Measurements from ENCODE around the gene NHLH2. TPM values are rescaled to one million over a fixed set of nuclear protein-coding genes. Genes with fewer than 3 reads are reported as not detected.

Gene NHLH2
- total RNA-seq, 1 experiment from 2014 or later = not detected

DNA sequence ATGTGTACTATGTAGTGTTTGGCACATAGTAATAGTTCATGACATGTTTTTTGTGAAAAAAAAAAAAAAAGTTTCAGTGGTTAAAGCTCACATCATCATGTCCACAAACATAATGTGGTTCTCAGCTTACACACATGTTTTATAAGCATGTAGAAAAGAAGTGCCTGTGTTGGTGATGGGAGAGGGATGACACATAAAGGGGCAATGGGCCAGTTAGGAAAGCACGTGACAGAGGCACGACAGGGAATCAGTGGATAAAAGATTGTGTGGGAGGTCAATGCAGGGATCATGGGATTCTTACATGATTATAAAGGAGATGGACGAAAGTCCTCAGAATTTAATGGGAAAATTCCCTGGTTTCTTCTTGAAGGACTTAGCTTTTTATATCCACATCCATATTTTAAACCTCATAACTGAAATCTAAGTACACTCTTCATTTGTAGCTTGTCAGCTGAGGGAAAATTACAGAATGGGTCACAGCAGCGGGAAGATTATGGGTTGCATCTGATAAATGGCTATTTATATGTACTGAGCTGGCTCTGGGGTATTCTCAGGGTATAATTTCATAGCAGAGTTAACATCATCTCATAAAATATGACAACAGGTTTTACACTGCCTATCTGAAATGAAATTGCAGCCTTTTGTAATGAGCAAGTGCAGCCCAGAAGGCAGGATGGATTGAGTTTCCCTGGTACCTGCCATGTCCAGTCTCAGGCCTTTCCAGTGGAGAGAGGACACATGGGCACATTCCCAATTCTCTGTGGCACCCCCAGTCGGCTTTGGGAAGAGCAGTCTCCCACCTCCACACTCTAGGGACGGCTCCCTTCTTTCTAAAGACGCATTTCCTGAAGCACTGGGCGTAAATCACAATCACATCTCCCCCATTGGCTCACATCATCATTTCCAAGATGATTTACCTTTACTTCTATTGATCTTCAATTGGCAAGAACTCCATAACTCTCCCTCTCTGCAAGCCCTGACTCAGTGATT, 42.3 kb upstream of the NHLH2 start:
- no peaks in the 10 kb centered on the region for H3K4me1 Mint-ChIP-seq (ENCODE audit: low read depth, unreplicated experiment)
- H3K4me3 ChIP-seq (ENCODE audit: low read depth, low read length) = no peak overlapping the region
- CTCF ChIA-PET = interaction anchor here (0.6 kb wide), 1 partner anchor 116 kb away, joined by 6 read pairs; no protein-coding TSS in a partner anchor
- no peaks in the 10 kb centered on the region for H3K27me3 ChIP-seq (replicated peaks; ENCODE audit: control insufficient read depth, insufficient read depth, low read length)
- no peaks in the 10 kb centered on the region for H3K36me3 Mint-ChIP-seq (ENCODE audit: insufficient read depth, unreplicated experiment)
- H3K9me3 ChIP-seq = no peaks in the 10 kb centered on the region
- POLR2A ChIA-PET = no interaction called here
- no peak overlapping the region for H3K4me3 Mint-ChIP-seq (ENCODE audit: unreplicated experiment)
- H3K27ac Mint-ChIP-seq (ENCODE audit: unreplicated experiment) = no peak overlapping the region
- no peaks in the 10 kb centered on the region for H3K36me3 ChIP-seq (ENCODE audit: control insufficient read depth, insufficient read depth, low read length)
- H3K27me3 Mint-ChIP-seq (ENCODE audit: insufficient read depth, unreplicated experiment) = no peaks in the 10 kb centered on the region
- DNase-seq = no peak
- intact Hi-C loops (cut with micrococcal nuclease; ENCODE audit: unreplicated experiment) = no loop called here
- no TSS peak for BruUV-seq (replicated peaks)
- no peaks in the 10 kb centered on the region for H3K9me3 Mint-ChIP-seq (ENCODE audit: unreplicated experiment)
- H3K4me1 ChIP-seq = no peaks in the 10 kb centered on the region
- TF ChIP-seq, protein P1, sequence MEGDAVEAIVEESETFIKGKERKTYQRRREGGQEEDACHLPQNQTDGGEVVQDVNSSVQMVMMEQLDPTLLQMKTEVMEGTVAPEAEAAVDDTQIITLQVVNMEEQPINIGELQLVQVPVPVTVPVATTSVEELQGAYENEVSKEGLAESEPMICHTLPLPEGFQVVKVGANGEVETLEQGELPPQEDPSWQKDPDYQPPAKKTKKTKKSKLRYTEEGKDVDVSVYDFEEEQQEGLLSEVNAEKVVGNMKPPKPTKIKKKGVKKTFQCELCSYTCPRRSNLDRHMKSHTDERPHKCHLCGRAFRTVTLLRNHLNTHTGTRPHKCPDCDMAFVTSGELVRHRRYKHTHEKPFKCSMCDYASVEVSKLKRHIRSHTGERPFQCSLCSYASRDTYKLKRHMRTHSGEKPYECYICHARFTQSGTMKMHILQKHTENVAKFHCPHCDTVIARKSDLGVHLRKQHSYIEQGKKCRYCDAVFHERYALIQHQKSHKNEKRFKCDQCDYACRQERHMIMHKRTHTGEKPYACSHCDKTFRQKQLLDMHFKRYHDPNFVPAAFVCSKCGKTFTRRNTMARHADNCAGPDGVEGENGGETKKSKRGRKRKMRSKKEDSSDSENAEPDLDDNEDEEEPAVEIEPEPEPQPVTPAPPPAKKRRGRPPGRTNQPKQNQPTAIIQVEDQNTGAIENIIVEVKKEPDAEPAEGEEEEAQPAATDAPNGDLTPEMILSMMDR (IDR thresholded peaks at IDR 0.05; ENCODE audit: insufficient read depth in 1 of 2, low read depth in 1 of 2, low read length in 1 of 2, severe bottlenecking in 1 of 2, unreplicated experiment in 1 of 2) = no peak

DNA sequence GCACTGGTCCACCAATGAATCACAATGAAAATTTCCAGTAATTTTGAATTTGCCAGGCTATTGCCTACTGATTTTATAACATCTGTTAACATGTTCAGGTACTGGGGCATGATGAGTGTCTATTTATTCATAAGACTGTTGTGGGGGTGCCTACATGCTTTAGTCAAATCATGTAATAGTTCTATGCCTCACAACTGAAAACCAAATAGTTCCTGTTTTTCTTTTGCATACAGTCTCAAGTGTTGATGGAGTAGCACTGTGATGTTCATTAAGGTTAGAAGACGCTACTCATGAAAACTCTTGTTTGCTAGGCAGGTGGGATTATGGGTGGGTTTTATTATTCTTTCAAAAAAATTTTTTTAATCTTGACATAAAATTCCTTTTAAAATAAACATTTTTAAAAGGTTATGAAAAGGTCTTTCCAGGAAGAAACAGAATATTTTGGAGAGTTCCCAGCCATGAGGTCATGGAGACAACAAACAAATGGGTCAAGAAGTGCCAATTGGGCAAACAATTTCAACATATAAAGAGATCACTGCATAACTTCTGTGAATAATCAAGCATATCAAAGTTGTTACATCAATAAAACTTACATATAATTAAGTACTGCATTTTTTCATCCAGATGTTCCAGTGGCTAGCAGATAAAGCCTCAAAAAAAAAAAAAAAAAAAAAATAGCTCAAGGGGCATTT, 40.2 kb upstream of the NHLH2 start:
- CTCF ChIA-PET = no interaction called here

DNA sequence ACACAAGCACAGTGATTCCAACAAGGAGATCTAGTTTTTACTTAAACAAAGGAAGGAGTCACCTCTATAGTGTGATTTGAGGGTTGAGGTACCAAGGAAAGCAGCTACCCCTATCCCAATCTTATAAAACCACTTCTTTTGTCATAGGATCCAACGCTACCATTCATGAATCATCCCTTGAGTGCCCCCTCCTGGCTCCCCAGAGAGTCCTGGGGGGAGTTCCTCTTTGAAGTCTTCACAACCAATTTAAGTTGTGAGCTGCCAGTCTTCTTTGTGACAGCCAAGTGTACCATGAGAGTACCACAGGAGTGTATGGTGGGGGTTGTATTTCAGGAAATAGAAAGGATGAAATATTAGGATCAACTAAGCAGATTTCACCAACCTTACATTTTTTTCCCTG, 39.1 kb upstream of the NHLH2 start:
- Mint-ChIP-seq H3K4me3 (ENCODE audit: unreplicated experiment) (no peak overlapping the region), H3K36me3 (ENCODE audit: insufficient read depth, unreplicated experiment) (no peaks in the 10 kb centered on the region), H3K9me3 (ENCODE audit: unreplicated experiment) (no peaks in the 10 kb centered on the region), H3K27me3 (ENCODE audit: insufficient read depth, unreplicated experiment) (no peaks in the 10 kb centered on the region), H3K4me1 (ENCODE audit: low read depth, unreplicated experiment) (no peaks in the 10 kb centered on the region), H3K27ac (ENCODE audit: unreplicated experiment) (no peak overlapping the region)
- DNase-seq = no peak
- ChIA-PET POLR2A (no interaction called here), CTCF (no interaction called here)
- H3K36me3 ChIP-seq (ENCODE audit: control insufficient read depth, insufficient read depth, low read length) = no peaks in the 10 kb centered on the region
- TF ChIP-seq, protein P1 (IDR thresholded peaks at IDR 0.05; ENCODE audit: insufficient read depth in 1 of 2, low read depth in 1 of 2, low read length in 1 of 2, severe bottlenecking in 1 of 2, unreplicated experiment in 1 of 2) = no peak
- intact Hi-C loops (cut with micrococcal nuclease; ENCODE audit: unreplicated experiment) = no loop called here
- H3K4me1 ChIP-seq = no peaks in the 10 kb centered on the region
- no TSS peak for BruUV-seq (replicated peaks)
- H3K27me3 ChIP-seq (replicated peaks; ENCODE audit: control insufficient read depth, insufficient read depth, low read length) = no peaks in the 10 kb centered on the region
- no peaks in the 10 kb centered on the region for H3K9me3 ChIP-seq
- no peak overlapping the region for H3K4me3 ChIP-seq (ENCODE audit: low read depth, low read length)

More for the DNA sequence above, 40.2 kb upstream of the NHLH2 start:
- Mint-ChIP-seq H3K36me3 (ENCODE audit: insufficient read depth, unreplicated experiment) (no peaks in the 10 kb centered on the region), H3K27me3 (ENCODE audit: insufficient read depth, unreplicated experiment) (no peaks in the 10 kb centered on the region), H3K9me3 (ENCODE audit: unreplicated experiment) (no peaks in the 10 kb centered on the region), H3K4me3 (ENCODE audit: unreplicated experiment) (no peak overlapping the region), H3K27ac (ENCODE audit: unreplicated experiment) (no peak overlapping the region), H3K4me1 (ENCODE audit: low read depth, unreplicated experiment) (no peaks in the 10 kb centered on the region)
- POLR2A ChIA-PET = no interaction called here
- no peaks in the 10 kb centered on the region for H3K27me3 ChIP-seq (replicated peaks; ENCODE audit: control insufficient read depth, insufficient read depth, low read length)
- no TSS peak for BruUV-seq (replicated peaks)
- TF ChIP-seq, protein P1 (IDR thresholded peaks at IDR 0.05; ENCODE audit: insufficient read depth in 1 of 2, low read depth in 1 of 2, low read length in 1 of 2, severe bottlenecking in 1 of 2, unreplicated experiment in 1 of 2) = no peak
- H3K36me3 ChIP-seq (ENCODE audit: control insufficient read depth, insufficient read depth, low read length) = no peaks in the 10 kb centered on the region
- no peak for DNase-seq
- no peaks in the 10 kb centered on the region for H3K4me1 ChIP-seq
- H3K4me3 ChIP-seq (ENCODE audit: low read depth, low read length) = no peak overlapping the region
- no peaks in the 10 kb centered on the region for H3K9me3 ChIP-seq
- intact Hi-C loops (cut with micrococcal nuclease; ENCODE audit: unreplicated experiment) = no loop called here

Measured in Caco-2 (cell line).